AG04449 (cell line): ENCODE measurements around the gene C2orf76.

Experiments used
- CTCF ChIA-PET: fragments of 350-600 bp; formaldehyde crosslinking; extraction: SDS; loops from one replicate; lab custom pipeline; 2021; ENCODE audit warnings: antibody characterized with exemption; lab: Yijun Ruan, JAX
- POLR2A ChIA-PET: fragments of 400-600, 350-600 bp; formaldehyde crosslinking; extraction: SDS; loops from one replicate; lab custom pipeline; 2020; ENCODE audit warnings: antibody characterized with exemption, inconsistent platforms; lab: Yijun Ruan, JAX
- DNase-seq: peaks from one replicate; pipeline ENCODE4 v3.0.0-alpha.2; 2010; ENCODE audit warnings: low read depth, low spot score
- H3K4me3 ChIP-seq: 2 replicates; pipeline ENCODE4 v1.5.1; 2011; ENCODE audit warnings: low read depth, mild to moderate bottlenecking, control low read depth, low read length
- TF ChIP-seq, protein P1 (sequence below): IDR thresholded peaks from one replicate; pipeline ENCODE4 v1.5.1; 2011; ENCODE audit warnings: mild to moderate bottlenecking, moderate library complexity, low read length, control low read depth, inconsistent platforms; ENCODE audit not compliant: insufficient read depth; ENCODE audit errors: missing control alignments

Gene C2orf76

GRCh38 chr2:119276864-119277263 lies 89.8 kb downstream of the C2orf76 start:
- ChIA-PET CTCF (no interaction called here), POLR2A (no interaction called here)
- TF ChIP-seq, protein P1, sequence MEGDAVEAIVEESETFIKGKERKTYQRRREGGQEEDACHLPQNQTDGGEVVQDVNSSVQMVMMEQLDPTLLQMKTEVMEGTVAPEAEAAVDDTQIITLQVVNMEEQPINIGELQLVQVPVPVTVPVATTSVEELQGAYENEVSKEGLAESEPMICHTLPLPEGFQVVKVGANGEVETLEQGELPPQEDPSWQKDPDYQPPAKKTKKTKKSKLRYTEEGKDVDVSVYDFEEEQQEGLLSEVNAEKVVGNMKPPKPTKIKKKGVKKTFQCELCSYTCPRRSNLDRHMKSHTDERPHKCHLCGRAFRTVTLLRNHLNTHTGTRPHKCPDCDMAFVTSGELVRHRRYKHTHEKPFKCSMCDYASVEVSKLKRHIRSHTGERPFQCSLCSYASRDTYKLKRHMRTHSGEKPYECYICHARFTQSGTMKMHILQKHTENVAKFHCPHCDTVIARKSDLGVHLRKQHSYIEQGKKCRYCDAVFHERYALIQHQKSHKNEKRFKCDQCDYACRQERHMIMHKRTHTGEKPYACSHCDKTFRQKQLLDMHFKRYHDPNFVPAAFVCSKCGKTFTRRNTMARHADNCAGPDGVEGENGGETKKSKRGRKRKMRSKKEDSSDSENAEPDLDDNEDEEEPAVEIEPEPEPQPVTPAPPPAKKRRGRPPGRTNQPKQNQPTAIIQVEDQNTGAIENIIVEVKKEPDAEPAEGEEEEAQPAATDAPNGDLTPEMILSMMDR = no peak
- no peak for DNase-seq
- H3K4me3 ChIP-seq = no peak overlapping the region

DNA sequence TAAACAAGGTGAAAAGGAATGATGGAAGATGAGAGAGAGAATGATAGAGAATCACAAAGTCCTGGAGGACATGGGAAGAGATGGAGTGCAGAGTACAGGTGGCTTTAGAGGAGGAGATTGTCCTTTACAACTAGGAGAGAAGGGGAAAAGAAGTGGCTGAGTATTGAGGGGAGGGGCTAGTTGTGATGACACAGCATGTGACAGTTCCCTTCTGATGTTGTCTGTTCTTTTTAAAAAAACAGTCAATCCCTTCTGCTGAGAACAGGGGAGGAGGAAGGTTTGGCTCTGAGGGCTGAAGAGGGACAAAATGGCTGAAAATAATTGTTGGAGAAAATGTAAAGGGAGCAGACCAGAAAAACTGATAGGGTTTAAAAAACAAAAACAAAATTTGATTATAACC lies 99.0 kb downstream of the C2orf76 start:
- no peak for DNase-seq
- CTCF ChIA-PET = interaction anchor here (1.4 to 4.6 kb wide), 3 partner anchors 9 to 47 kb away, joined by 3 to 60 read pairs (median 15); no protein-coding TSS in a partner anchor
- POLR2A ChIA-PET = no interaction called here
- TF ChIP-seq, protein P1 = no peak
- H3K4me3 ChIP-seq = no peak overlapping the region

DNA sequence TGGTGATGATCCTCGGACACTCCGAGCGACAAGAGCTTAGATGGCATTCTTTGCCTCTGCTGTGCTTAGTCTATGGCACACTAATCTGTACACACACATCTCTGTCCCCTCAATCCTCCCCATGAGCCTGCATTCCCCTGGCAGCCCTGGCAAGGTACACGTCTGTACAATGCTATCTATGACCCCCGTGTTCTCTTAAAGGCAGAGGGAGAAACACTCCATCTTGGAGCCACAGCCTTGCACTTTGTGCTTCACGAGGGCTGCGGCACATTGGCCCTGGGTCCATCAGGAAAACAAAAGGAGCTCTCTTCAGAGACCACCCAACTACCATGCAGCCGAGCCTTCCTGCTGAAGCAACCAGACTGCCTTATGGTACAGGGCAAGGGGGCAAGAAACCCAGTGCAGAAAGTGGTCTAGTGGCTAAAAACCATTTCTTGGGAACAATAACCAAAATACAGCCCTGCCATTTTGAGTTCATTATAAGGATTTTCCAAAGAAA lies 100.5 kb downstream of the C2orf76 start:
- ChIA-PET POLR2A (no interaction called here), CTCF (interaction anchor here (0.7 to 4.6 kb wide), 25 partner anchors 8 to 385 kb away, joined by 3 to 60 read pairs (median 5); partner anchors contain the start of gene STEAP3)
- DNase-seq = no peak
- TF ChIP-seq, protein P1 = no peak
- H3K4me3 ChIP-seq = no peak overlapping the region

DNA sequence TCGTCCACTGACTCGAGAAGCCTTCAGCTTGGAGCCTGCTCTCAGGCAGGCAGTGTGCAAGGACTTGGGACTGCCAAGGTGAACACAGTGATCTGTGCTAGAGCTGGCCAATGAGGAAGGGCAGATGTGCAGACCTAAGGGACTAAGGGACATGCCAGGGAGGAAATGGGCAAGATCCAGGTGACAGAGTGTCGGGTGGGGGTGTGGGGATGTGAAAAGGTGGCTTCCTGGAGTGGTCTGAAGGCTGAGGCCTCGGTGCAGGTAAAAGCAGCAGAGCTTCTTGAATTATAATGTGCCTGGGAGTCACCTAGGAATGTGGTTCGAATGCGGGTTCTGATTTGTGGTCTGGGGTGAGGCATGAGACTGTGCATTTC lies 101.0 kb downstream of the C2orf76 start:
- ChIA-PET CTCF (interaction anchor here (0.7 to 4.6 kb wide), 22 partner anchors 9 to 384 kb away, joined by 3 to 60 read pairs (median 5); partner anchors contain the start of gene STEAP3), POLR2A (no interaction called here)
- TF ChIP-seq, protein P1 = no peak
- DNase-seq = no peak
- no peak overlapping the region for H3K4me3 ChIP-seq

GRCh38 chr2:119264781-119265692 lies 101.6 kb downstream of the C2orf76 start:
- DNase-seq = no peak
- TF ChIP-seq, protein P1 = peak; percentile 90
- H3K4me3 ChIP-seq = no peak overlapping the region
- CTCF ChIA-PET = interaction anchor here (0.6 to 4.6 kb wide), 34 partner anchors 9 to 384 kb away, joined by 3 to 60 read pairs (median 6); partner anchors contain the start of gene STEAP3
- POLR2A ChIA-PET = interaction anchor here (1.1 kb wide), 1 partner anchor 33 kb away, joined by 3 read pairs; no protein-coding TSS in a partner anchor

GRCh38 chr2:119263656-119264055 lies 103.0 kb downstream of the C2orf76 start:
- ChIA-PET CTCF (interaction anchor here (1.2 to 4.6 kb wide), 16 partner anchors 9 to 382 kb away, joined by 5 to 60 read pairs (median 11); partner anchors contain the start of gene STEAP3), POLR2A (interaction anchor here (1.1 kb wide), 1 partner anchor 32 kb away, joined by 3 read pairs; no protein-coding TSS in a partner anchor)
- H3K4me3 ChIP-seq = no peak overlapping the region
- TF ChIP-seq, protein P1 = no peak
- no peak for DNase-seq
